VCaP (cell line): ENCODE results near the gene CRYBG1.

Experiments used
- H3K27ac ChIP-seq: fragments of 450-650 bp; 2 replicates; pipeline ENCODE4 v1.5.1; 2017
- CTCF ChIP-seq: fragments of 450-650 bp; conservative IDR thresholded peaks from 2 replicates; pipeline ENCODE4 v1.5.1; 2017; ENCODE audit warnings: mild to moderate bottlenecking, moderate library complexity

The CRYBG1 gene

GRCh38 chr6:106536357-106536756 lies 175.8 kb downstream of the CRYBG1 start:
- no peak for TF ChIP-seq CTCF
- H3K27ac ChIP-seq = no peak overlapping the region

- no peak overlapping the region; the same call in 1 of the 2 replicates for H3K27ac ChIP-seq
- TF ChIP-seq CTCF = no peak
Observed at GRCh38 chr6:106536851-106537250, 176.3 kb downstream of the CRYBG1 start.

- no peak for TF ChIP-seq CTCF
- H3K27ac ChIP-seq = no peak overlapping the region
Observed at GRCh38 chr6:106537662-106538061, 177.1 kb downstream of the CRYBG1 start.

- no peak for TF ChIP-seq CTCF
Observed at GRCh38 chr6:106538145-106538544, 177.6 kb downstream of the CRYBG1 start.

GRCh38 chr6:106539936-106540335 lies 179.4 kb downstream of the CRYBG1 start:
- TF ChIP-seq CTCF = no peak
- peak overlapping the region; percentile 39 for H3K27ac ChIP-seq

More at GRCh38 chr6:106538145-106538544, 177.6 kb downstream of the CRYBG1 start:
- H3K27ac ChIP-seq = peak overlapping the region; percentile 39

- TF ChIP-seq CTCF = no peak
- H3K27ac ChIP-seq = peak overlapping the region; percentile 39
Observed at GRCh38 chr6:106540432-106540831, 179.9 kb downstream of the CRYBG1 start.

GRCh38 chr6:106540907-106541306 lies 180.4 kb downstream of the CRYBG1 start:
- H3K27ac ChIP-seq = peak overlapping the region; percentile 39; the same call in 1 of the 2 replicates
- TF ChIP-seq CTCF = no peak

GRCh38 chr6:106546261-106546690 lies 185.8 kb downstream of the CRYBG1 start:
- H3K27ac ChIP-seq = peak overlapping the region; percentile 35
- no peak for TF ChIP-seq CTCF
